Heart right ventricle (tissue), 16 donors: ENCODE measurements around the gene GAA. TPM values are rescaled to one million over a fixed set of nuclear protein-coding genes. Genes with fewer than 3 reads are reported as not detected.

Source experiments
- ATAC-seq, 8 donors: fragments of 200-7000 bp; cut with Tn5 transposase; one replicate each; pipeline ENCODE4 v1.9.1; 2020; ENCODE audit warnings: mild to moderate bottlenecking in 8 of 8, moderate library complexity in 8 of 8, moderate number of reproducible peaks in 1 of 8
- DNase-seq, 2 donors: peaks; one replicate each; pipeline ENCODE4 v3.0.0-alpha.2; 2020
- H3K27ac ChIP-seq, 10 donors: fragments of 200-600 bp; sonication (generic) in 2 of 10; one replicate each; pipeline versions ENCODE4 v1.5.0 to v1.8.0; 2020 to 2022; ENCODE audit warnings: mild to moderate bottlenecking in 3 of 10
- H3K27me3 ChIP-seq, 7 donors: fragments of 200-600 bp; one replicate each; pipeline ENCODE4 v1.8.0; 2021 to 2022; ENCODE audit warnings: mild to moderate bottlenecking in 2 of 7
- H3K36me3 ChIP-seq, 9 donors: fragments of 200-600 bp; sonication (generic) in 1 of 9; one replicate each; pipeline versions ENCODE4 v1.5.0 to v1.8.0; 2020 to 2022; ENCODE audit warnings: mild to moderate bottlenecking in 2 of 9
- H3K4me1 ChIP-seq, 9 donors: fragments of 200-600 bp; sonication (generic) in 1 of 9; one replicate each; pipeline versions ENCODE4 v1.5.0 to v1.8.0; 2020 to 2022; ENCODE audit warnings: mild to moderate bottlenecking in 4 of 9
- H3K4me3 ChIP-seq, 10 donors: fragments of 200-600 bp; sonication (generic) in 2 of 10; one replicate each; pipeline versions ENCODE4 v1.5.0 to v1.8.0; 2020 to 2022; ENCODE audit warnings: mild to moderate bottlenecking in 7 of 10, moderate library complexity in 2 of 10
- H3K9me3 ChIP-seq, 11 donors: fragments of 200-600 bp in 10 of 11; sonication (generic) in 2 of 11; one replicate each; pipeline versions ENCODE4 v1.5.0 to v1.8.0; 2013 to 2022; ENCODE audit warnings: mild to moderate bottlenecking in 2 of 11, control low read depth in 1 of 11, moderate library complexity in 1 of 11
- WGBS, 2 donors: extraction: QIAGEN DNeasy Blood & Tissue Kit; methylation state at CpG; one replicate each; pipeline ENCODE4 v1.1.7; 2013; ENCODE audit warnings: inconsistent platforms in 1 of 2; 5-methylcytosine and 5-hydroxymethylcytosine counted together
- intact Hi-C, 10 donors: fragments of 100-400 bp; cut with DNase I; formaldehyde crosslinking; loops; one replicate each; pipeline versions ENCODE4 v1.11.1 to v1.14.2; 2022
- polyA plus RNA-seq, 2 donors: library from polyadenylated mRNA; stranded (reverse); fragments of 200-250 nt; gene quantifications; one replicate each; pipeline ENCODE4 v1.2.3, GENCODE V29; 2013
- total RNA-seq, 10 donors: library from RNA; stranded (reverse); fragmentation: NEBNext Ultra II Directional in 3 of 10; extraction: Animal tissue kit (Norgen Biotek cat#: 25700) in 3 of 10; gene quantifications; one replicate each; pipeline versions ENCODE4 v1.2.1 to v1.2.4, GENCODE V29; 2021 to 2023
- TF ChIP-seq, protein P1 (sequence below), 9 donors: fragments of 200-600 bp; sonication (generic) in 2 of 9; IDR thresholded peaks; one replicate each; pipeline versions ENCODE4 v1.5.0 to v1.8.0; 2021 to 2022; ENCODE audit warnings: antibody characterized with exemption in 9 of 9, mild to moderate bottlenecking in 5 of 9, moderate library complexity in 1 of 9
- donor health status: Arrhythmogenic right ventricular cardiomyopathy.
- donor health status: ischemic (EF 13 %, LVEDD 7.1; RV severe dilation, severe dysfunction).
- donor health status: healthy with polysubstance abuse.
- donor health status: DM: no; HTN: yes; CAD: no.
- donor health status: DM: no; HTN: no; CAD: no.
- donor health status: ischemic (EF 25% LVEDD 6.9; RV normal size, moderate dysfunction).
- donor health status: ischemic (EF 25% LVEDD 5.7; RV mildly dilated, moderate dysfunction).
- donor health status: healthy.
- donor health status: DM: yes; HTN: yes; CAD: no.
- donor health status: Ischemic cardiomyopathy.
- donor health status: ischemic (EF 35%, LVEDD 5.7; RV mildly dilated, moderate dysfunction).
- donor health status: nonischemic (EF 11% LVEDD 7.7; RV severe dilation, severe dysfunction).
- donor health status: DM: yes; HTN: yes; CAD: no.
- donor health status: PGD.
- donor health status: ischemic (EF 29% LVEDD 5.4; RV normal size, mild dysfunction).
- donor health status: nonischemic (EF 23%, LVEDD 6.1; RV moderate dilation, normal function).

The GAA gene
- total and polyA plus RNA-seq, 12 donors: 26.4 to 67.7 (median 49.6) TPM

DNA sequence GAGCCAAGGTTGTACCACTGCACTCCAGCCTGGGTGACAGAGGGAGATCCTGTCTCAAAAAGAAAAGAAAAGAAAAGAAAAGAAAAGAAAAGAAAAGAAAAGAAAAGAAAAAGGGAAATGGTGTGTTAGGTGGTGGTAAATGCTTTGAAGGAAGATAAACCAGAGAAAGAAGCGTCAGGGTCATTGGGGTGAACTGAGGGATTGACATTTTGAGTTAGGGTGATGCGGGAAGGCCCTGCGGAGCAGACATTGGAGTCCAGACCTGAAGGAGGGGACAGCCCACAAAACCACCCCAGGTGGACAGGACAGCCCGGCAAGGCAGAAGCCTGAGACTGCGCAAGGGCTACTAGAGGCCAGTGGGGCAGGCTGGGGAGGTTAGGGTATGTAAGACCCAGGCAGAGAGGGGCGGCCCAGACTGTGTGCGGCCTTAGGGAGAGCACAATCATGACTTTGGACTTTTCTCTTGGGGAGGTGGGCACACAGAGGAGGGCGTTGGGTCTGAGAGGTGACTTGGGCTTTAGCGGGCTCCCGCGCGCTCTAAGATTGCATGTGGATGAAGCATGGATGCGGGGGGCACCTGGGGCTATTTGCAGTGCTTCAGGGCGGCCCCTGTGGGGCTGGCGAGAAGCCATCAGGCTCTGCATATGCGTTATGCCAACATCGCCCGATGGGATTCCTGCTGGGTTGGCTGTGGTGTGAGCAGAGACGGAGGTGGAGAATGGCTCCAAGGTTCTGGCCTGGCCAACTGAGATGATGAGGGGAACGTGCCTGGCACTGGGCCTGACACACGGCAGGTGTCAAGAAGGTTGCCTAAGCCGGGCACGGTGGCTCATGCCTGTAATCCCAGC lies 3.3 kb upstream of the GAA start:
- Histone ChIP-seq H3K4me3 (no peak overlapping the region), H3K27me3 (no peaks in the 10 kb centered on the region), H3K9me3 (no peaks in the 10 kb centered on the region), H3K27ac (no peak overlapping the region), H3K36me3 (no peaks in the 10 kb centered on the region), H3K4me1 (peaks cover 0 to 34% (median 14%) of the 10 kb centered on the region in 9 donors)
- intact Hi-C loops: no loop called here
- 91 to 94% methylated on average over 23 of the region's 23 CpGs for WGBS, 2 donors
- TF ChIP-seq, protein P1, sequence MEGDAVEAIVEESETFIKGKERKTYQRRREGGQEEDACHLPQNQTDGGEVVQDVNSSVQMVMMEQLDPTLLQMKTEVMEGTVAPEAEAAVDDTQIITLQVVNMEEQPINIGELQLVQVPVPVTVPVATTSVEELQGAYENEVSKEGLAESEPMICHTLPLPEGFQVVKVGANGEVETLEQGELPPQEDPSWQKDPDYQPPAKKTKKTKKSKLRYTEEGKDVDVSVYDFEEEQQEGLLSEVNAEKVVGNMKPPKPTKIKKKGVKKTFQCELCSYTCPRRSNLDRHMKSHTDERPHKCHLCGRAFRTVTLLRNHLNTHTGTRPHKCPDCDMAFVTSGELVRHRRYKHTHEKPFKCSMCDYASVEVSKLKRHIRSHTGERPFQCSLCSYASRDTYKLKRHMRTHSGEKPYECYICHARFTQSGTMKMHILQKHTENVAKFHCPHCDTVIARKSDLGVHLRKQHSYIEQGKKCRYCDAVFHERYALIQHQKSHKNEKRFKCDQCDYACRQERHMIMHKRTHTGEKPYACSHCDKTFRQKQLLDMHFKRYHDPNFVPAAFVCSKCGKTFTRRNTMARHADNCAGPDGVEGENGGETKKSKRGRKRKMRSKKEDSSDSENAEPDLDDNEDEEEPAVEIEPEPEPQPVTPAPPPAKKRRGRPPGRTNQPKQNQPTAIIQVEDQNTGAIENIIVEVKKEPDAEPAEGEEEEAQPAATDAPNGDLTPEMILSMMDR (IDR thresholded peaks at IDR 0.05): no peak
- DNase-seq (no peak), ATAC-seq (no peak)

DNA sequence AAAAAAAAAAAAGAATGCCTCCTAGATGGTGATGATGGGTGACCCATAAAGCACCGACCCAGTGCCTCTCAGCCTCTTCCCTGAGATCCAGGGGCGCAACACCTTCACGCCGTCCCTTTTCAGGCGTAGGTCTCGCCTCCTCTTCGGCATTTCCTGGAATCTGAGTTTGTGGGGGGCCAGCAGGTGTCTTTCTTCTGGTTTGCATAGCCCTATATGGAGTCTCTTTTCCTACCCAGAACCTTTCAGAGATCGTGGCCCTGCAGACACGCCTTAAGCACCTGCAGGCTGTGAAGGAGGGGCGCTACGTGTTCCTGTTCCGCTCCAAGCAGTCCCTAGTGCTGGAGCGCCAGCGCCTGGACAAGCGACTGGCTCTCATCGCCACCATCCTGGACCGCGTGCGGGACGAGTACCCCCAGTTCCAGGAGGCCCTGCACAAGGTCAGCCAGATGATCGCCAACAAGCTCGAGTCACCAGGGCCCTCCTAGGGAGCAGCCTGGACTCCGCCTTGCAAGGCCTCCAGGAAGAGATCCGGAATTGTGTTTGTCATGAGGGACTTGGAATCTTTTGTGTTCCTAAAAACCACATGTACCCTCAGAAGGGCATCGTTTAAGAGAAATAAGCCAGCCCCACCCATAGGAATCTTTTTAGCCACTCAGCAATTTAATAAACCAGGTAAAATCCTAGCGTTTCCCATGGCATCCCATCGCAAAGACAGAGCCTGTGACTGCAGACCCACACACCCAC lies 1.9 kb upstream of the GAA start:
- 84 to 94% methylated on average over 27 of the region's 27 CpGs for WGBS, 2 donors
- intact Hi-C loops: loop anchor here in 3 of 10 donors (2.0 to 5.0 kb wide), 4 partner anchors 47 to 159 kb away; partner anchors contain the start of gene EIF4A3 (in 2 of the 3)
- TF ChIP-seq, protein P1 (IDR thresholded peaks at IDR 0.05): no peak
- ATAC-seq (no peak), DNase-seq (no peak)
- H3K4me1 ChIP-seq: peaks cover 0 to 21% (median 14%) of the 10 kb centered on the region in 9 donors
- H3K4me3 ChIP-seq: no peak overlapping the region
- H3K36me3 ChIP-seq: no peaks in the 10 kb centered on the region
- H3K27ac ChIP-seq: no peak overlapping the region
- H3K27me3 ChIP-seq: no peaks in the 10 kb centered on the region
- no peaks in the 10 kb centered on the region for H3K9me3 ChIP-seq

DNA sequence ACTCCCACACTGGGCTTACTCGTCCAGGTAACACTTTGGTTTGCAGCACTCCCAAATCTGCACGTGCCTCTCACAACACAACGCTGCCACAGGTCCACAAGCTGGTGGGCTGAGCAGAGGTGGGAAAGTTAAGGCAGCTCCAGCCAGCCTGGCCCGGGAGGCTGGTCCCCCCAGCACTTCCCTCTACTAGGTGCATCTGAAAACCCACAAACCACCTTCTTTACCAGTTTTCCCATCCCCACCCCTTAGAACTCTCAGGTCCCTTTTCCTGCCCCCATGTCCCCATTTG lies 1.4 kb upstream of the GAA start:
- ATAC-seq (no peak), DNase-seq (no peak)
- intact Hi-C loops: loop anchor here in 3 of 10 donors (2.0 to 5.0 kb wide), 4 partner anchors 47 to 159 kb away; partner anchors contain the start of gene EIF4A3 (in 2 of the 3)

More for the DNA sequence above, 1.4 kb upstream of the GAA start:
- no peaks in the 10 kb centered on the region for H3K36me3 ChIP-seq
- whole genome bisulfite sequencing, 2 donors: 89 to 92% methylated on average over 4 of the region's 4 CpGs
- no peaks in the 10 kb centered on the region for H3K9me3 ChIP-seq
- H3K4me1 ChIP-seq: peaks cover 0 to 23% (median 14%) of the 10 kb centered on the region in 9 donors
- TF ChIP-seq, protein P1 (IDR thresholded peaks at IDR 0.05): no peak
- no peaks in the 10 kb centered on the region for H3K27me3 ChIP-seq
- no peak overlapping the region for H3K4me3 ChIP-seq
- no peak overlapping the region for H3K27ac ChIP-seq
